Ishikawa (cell line): ENCODE results near the gene F2RL2.

ENCODE experiments used
- CEBPB ChIP-seq: IDR thresholded peaks from 2 replicates; pipeline ENCODE4 v1.6.1; 2012
- CREB1 ChIP-seq: IDR thresholded peaks from 2 replicates; pipeline ENCODE4 v1.6.1; 2012; ENCODE audit warnings: low read depth
- EGR1 ChIP-seq: IDR thresholded peaks from 2 replicates; pipeline ENCODE4 v1.6.1; 2012
- EP300 ChIP-seq: IDR thresholded peaks from 2 replicates; pipeline ENCODE4 v1.6.1; 2012; ENCODE audit warnings: borderline replicate concordance
- FOXM1 ChIP-seq: IDR thresholded peaks from 2 replicates; pipeline ENCODE4 v1.6.1; 2012; ENCODE audit warnings: low read depth, borderline replicate concordance
- MAX ChIP-seq: IDR thresholded peaks from 2 replicates; pipeline ENCODE4 v1.6.1; 2012
- NFIC ChIP-seq: IDR thresholded peaks from 2 replicates; pipeline ENCODE4 v1.6.1; 2012
- RAD21 ChIP-seq: IDR thresholded peaks from 2 replicates; pipeline ENCODE4 v1.6.1; 2012; ENCODE audit warnings: low read depth
- REST ChIP-seq: IDR thresholded peaks from 2 replicates; pipeline ENCODE4 v1.6.1; 2012; ENCODE audit warnings: low read depth, mild to moderate bottlenecking
- TAF1 ChIP-seq: IDR thresholded peaks from 2 replicates; pipeline ENCODE4 v1.6.1; 2012; ENCODE audit warnings: low read depth, mild to moderate bottlenecking
- TCF12 ChIP-seq: IDR thresholded peaks from 2 replicates; pipeline ENCODE4 v1.6.1; 2012; ENCODE audit warnings: low read depth
- TEAD4 ChIP-seq: IDR thresholded peaks from 2 replicates; pipeline ENCODE4 v1.6.1; 2012
- USF1 ChIP-seq: IDR thresholded peaks from 2 replicates; pipeline ENCODE4 v1.6.1; 2012
- YY1 ChIP-seq: IDR thresholded peaks from 2 replicates; pipeline ENCODE4 v1.6.1; 2012; ENCODE audit warnings: low read depth
- ZBTB7A ChIP-seq: IDR thresholded peaks from 2 replicates; pipeline ENCODE4 v1.6.1; 2012; ENCODE audit warnings: low read depth

F2RL2 gene

DNA sequence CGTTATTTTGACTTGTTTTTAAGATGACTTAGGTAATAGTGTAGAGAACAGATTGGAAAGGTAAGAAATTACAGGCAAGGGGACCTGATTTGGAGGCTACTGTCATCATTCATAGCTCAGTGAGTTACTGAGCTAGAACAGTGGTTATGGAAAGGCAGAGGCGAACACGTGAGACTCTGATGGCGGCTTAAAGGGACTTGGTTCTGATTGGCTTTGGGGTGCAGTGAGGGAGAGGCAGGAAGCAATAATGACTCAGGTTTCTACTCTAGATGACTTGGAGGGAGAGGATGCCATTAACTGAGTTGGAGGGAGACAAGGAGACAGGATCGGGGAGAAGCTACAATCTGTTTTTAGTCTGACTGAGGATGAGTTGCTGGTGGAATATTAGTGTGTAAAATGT lies 3.0 kb downstream of the F2RL2 start:
- TF ChIP-seq EP300 (no peak), TCF12 (no peak), CREB1 (no peak), FOXM1 (no peak), YY1 (no peak), TEAD4 (no peak)

- no peak for TF ChIP-seq ZBTB7A
- TF ChIP-seq YY1, result no peak
- TF ChIP-seq TEAD4, result no peak
- no peak for TF ChIP-seq TAF1
- no peak for TF ChIP-seq EGR1
- TF ChIP-seq CREB1, result no peak
- no peak for TF ChIP-seq RAD21
- no peak for TF ChIP-seq EP300
- TF ChIP-seq NFIC, result no peak
- TF ChIP-seq FOXM1, result no peak
- no peak for TF ChIP-seq MAX
- no peak for TF ChIP-seq REST
- no peak for TF ChIP-seq TCF12
- no peak for TF ChIP-seq CEBPB
Observed at GRCh38 chr5:76617675-76618074, 5.5 kb downstream of the F2RL2 start.

DNA sequence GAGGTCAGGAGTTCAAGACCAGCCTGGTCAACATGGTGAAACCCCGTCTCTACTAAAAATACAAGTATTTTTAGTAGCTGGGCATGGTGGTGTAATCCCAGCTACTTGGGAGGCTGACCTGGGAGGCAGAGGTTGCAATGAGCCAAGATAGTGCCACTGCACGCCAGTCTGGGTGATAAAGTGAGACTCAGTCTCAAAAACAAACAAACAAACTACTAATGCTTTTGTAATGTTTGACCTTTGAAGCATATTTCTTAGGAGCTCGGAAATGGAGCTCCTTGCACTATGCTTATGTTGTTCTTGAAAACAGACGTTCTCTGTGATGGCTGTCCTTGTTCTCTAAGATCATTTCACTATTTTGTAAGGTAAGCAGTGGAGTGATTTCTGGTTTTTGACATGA lies 6.0 kb downstream of the F2RL2 start:
- TF ChIP-seq ZBTB7A, result no peak
- TF ChIP-seq CREB1, result no peak
- TF ChIP-seq TCF12, result no peak
- no peak for TF ChIP-seq MAX
- TF ChIP-seq FOXM1, result no peak
- TF ChIP-seq USF1, result no peak
- no peak for TF ChIP-seq REST
- TF ChIP-seq EGR1, result no peak
- no peak for TF ChIP-seq RAD21
- no peak for TF ChIP-seq EP300
- no peak for TF ChIP-seq NFIC
- TF ChIP-seq CEBPB, result no peak

GRCh38 chr5:76616206-76616605 lies 7.0 kb downstream of the F2RL2 start:
- TF ChIP-seq TAF1, result no peak
- no peak for TF ChIP-seq REST
- TF ChIP-seq FOXM1, result no peak
- TF ChIP-seq TEAD4, result no peak
- TF ChIP-seq USF1, result no peak
- no peak for TF ChIP-seq CREB1
- no peak for TF ChIP-seq EP300
- no peak for TF ChIP-seq NFIC
- no peak for TF ChIP-seq MAX
- TF ChIP-seq RAD21, result no peak
- TF ChIP-seq ZBTB7A, result no peak
- no peak for TF ChIP-seq YY1
- TF ChIP-seq TCF12, result no peak
- TF ChIP-seq CEBPB, result no peak
- no peak for TF ChIP-seq EGR1
